Glomerular visceral epithelial cell (primary cell): Measurements from ENCODE around the gene HES4.

ENCODE experiments used
- DNase-seq: peaks from one replicate; pipeline ENCODE4 v3.0.0-alpha.2; 2016; ENCODE audit errors: extremely low spot score

Gene HES4, protein sequence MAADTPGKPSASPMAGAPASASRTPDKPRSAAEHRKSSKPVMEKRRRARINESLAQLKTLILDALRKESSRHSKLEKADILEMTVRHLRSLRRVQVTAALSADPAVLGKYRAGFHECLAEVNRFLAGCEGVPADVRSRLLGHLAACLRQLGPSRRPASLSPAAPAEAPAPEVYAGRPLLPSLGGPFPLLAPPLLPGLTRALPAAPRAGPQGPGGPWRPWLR

DNA sequence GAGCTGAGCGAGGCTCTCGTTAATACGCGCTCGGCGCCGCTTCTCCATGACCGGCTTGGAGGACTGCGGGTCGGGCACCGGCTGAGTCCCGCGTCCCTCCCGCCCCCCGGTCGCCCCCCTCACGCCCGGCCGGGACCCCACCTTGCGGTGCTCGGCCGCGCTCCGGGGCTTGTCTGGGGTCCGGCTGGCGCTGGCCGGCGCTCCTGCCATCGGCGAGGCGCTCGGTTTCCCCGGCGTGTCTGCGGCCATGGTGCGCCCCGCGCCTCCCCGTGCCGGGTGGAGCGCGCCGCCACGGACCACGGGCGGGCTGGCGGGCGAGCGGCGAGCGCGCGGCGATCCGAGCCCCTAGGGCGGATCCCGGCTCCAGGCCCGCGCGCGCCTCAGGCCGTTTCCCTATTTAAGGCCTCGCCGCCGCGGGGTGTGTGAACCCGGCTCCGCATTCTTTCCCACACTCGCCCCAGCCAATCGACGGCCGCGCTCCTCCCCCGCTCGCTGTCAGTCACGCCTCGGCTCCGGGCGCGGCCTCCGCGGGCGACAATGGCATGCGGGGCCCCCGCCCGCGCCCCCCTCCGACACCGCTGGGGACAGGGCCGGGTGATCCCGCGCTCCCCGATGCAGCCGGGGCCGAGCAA, at the start of gene HES4:
HES4 (minus strand) TSS at position 373 of the 632 bp plus-strand sequence; CDS start at position 249, 124 bp downstream.
- DNase-seq = peak; percentile 95

DNA sequence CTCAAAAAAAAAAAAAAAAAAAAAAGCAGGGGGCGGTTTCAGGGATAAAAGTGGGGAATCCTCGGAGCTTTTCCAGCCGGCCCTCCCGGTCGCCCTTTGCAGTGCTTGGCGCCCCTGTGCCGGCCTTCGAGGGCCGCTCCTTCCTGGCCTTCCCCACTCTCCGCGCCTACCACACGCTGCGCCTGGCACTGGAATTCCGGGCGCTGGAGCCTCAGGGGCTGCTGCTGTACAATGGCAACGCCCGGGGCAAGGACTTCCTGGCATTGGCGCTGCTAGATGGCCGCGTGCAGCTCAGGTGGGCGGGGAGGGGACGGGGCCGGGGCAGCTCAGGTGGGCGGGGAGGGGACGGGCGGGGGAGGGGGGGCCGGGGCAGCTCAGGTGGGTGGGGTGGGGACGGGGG, 48.9 kb upstream of the HES4 start:
- DNase-seq = no peak

DNA sequence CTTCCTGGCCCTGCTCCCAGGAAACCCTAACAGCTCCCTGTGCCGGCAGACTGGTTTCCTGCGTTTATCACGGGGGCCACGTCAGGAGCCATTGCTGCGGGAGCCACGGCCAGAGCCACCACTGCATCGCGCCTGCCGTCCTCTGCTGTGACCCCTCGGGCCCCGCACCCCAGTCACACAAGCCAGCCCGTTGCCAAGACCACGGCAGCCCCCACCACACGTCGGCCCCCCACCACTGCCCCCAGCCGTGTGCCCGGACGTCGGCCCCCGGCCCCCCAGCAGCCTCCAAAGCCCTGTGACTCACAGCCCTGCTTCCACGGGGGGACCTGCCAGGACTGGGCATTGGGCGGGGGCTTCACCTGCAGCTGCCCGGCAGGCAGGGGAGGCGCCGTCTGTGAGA, 48.1 kb upstream of the HES4 start:
- no peak for DNase-seq

DNA sequence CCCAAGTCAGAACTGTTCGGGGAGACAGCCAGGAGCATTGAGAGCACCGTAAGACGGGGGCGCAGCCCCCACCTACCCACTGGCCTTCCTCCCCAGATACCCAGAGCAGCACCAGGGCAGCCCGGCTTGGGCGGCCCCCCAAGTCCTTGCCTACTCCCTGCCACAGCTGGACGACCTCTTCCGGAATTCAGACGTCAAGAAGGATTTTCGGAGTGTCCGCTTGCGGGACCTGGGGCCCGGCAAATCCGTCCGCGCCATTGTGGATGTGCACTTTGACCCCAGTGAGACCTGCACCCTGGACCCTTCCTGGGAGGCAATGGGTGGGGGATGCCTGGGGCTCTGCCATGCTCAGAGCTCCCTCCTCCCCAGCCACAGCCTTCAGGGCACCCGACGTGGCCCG, 47.5 kb upstream of the HES4 start:
- no peak for DNase-seq

DNA sequence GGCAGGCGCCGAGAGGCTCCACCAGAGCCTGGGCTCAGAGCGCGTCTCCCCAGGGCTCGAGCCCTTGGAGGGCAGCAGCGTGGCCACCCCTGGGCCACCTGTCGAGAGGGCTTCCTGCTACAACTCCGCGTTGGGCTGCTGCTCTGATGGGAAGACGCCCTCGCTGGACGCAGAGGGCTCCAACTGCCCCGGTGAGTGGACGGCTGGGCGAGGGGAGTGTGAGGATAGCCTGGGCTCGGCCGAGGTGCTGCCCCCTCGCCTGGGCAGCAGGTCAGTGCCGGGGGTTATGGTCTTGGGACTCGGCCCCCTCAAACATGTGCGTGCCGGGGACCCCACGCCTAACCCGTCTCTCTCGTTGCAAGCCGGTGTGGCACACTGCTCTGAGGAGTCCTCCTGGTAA, 46.9 kb upstream of the HES4 start:
- no peak for DNase-seq

DNA sequence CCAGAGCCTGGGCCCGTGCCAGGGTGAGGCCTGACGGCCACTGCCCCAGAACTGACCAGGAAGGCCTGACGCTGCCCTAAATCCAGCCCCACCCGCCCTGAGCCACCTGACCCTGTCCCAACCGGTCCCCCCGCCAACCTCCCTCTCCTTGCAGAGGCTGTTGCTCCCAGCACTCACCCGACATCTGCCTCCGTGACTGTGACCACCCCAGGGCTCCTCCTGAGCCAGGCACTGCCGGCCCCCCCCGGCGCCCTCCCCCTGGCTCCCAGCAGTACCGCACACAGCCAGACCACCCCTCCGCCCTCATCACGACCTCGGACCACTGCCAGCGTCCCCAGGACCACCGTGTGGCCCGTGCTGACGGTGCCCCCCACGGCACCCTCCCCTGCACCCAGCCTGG, 46.3 kb upstream of the HES4 start:
- no peak for DNase-seq

DNA sequence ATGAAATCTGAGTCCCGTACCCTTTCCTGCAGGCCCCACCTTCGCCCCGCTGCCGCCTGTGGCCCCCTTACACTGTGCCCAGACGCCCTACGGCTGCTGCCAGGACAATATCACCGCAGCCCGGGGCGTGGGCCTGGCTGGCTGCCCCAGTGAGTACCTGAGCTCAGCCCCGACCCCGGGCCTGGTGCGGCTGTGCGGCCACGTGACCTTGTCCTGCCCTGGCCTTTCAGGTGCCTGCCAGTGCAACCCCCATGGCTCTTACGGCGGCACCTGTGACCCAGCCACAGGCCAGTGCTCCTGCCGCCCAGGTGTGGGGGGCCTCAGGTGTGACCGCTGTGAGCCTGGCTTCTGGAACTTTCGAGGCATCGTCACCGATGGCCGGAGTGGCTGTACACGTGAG, 45.2 kb upstream of the HES4 start:
- no peak for DNase-seq

DNA sequence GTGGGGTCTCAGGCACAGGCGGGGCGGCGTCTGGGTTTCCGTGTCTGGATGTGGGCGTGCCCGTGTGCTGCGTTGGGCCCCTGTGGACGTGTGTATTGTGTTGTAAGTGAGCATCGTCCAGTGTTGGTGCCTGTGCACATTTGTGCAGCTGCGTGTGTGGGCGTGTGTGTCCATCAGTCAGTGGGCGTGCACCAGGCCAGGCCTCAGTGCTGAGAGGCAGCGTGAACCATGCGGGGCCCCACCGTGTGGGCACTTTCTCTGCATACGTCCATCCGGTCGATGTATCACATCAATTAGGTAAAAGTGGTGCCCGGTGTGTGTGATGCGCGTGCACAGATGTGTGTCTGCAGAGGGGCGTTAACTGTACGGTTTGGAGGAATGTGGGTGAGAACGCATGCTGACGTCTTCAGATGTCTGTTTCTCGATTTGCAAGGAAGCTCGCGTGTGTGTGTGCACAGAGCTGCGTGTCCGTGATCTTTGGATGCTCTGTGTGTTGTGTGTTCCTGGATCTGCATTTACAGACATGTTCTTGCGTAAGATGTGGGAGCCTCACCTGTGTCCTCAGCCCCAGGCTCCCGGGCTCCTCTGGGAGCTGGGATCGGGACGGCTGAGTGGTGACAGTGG, 44.7 kb upstream of the HES4 start:
- DNase-seq = no peak

DNA sequence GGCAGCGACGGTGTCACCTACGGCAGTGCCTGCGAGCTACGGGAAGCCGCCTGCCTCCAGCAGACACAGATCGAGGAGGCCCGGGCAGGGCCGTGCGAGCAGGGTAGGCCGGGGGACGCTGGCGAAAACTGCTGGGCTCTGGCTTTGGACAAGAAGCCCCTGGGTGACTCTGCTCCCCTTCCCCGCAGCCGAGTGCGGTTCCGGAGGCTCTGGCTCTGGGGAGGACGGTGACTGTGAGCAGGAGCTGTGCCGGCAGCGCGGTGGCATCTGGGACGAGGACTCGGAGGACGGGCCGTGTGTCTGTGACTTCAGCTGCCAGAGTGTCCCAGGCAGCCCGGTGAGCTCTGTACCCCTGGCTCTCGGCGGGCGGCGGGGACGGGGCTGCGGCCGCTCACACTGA, 44.0 kb upstream of the HES4 start:
- DNase-seq = no peak

DNA sequence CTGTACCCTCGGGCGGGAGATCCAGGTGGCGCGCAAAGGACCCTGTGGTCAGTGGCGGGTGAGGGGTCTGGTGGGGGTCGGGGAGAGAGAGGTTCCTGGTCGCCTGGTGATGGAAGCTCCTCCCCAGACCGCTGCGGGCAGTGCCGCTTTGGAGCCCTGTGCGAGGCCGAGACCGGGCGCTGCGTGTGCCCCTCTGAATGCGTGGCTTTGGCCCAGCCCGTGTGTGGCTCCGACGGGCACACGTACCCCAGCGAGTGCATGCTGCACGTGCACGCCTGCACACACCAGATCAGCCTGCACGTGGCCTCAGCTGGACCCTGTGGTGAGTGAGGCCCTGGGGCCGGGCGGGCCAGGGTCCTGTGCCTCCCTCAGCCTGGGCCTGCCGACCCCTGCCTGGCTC, 43.5 kb upstream of the HES4 start:
- DNase-seq = no peak

DNA sequence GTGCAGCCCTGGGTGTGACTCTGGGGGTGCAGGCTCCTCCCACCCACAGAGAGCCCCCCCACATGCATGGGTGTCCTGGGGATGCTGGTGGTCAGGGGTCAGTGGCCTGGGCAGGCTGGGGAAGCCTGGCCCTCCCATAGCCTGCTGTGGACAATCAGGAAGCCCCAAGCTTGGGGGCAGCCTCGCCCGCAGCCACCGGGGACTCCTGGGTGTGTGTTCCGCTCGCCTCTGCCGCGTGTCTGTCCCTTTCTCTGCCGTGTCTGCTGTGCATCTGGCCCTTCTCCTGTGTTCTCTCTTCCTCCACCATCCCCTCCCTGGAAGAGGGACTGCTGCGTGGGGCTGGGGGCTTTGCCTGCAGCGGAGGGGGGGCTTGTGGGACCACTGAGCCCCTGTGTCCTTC, 42.9 kb upstream of the HES4 start:
- DNase-seq = no peak

DNA sequence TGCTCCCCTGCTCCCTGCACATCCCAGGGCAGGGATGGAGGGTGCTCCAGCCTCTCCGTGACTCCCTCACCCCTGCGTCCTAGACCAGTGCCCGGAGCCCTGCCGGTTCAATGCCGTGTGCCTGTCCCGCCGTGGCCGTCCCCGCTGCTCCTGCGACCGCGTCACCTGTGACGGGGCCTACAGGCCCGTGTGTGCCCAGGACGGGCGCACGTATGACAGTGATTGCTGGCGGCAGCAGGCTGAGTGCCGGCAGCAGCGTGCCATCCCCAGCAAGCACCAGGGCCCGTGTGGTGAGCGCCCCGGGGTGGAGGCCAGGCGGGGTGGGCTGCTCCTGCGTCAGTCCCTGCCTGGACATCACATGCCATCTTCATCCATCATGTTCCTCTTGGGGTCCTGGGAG, 42.0 kb upstream of the HES4 start:
- DNase-seq = no peak

DNA sequence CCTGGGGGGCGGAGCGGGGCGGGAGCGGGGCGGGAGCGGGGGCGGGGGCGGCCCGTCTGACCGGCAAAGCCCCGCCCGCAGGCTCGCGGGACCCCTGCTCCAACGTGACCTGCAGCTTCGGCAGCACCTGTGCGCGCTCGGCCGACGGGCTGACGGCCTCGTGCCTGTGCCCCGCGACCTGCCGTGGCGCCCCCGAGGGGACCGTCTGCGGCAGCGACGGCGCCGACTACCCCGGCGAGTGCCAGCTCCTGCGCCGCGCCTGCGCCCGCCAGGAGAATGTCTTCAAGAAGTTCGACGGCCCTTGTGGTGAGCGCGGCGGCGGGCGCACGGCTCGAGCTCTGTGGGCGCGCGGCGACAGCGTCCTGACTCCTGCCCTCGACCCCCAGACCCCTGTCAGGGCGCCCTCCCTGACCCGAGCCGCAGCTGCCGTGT, 41.2 kb upstream of the HES4 start:
- DNase-seq = no peak

DNA sequence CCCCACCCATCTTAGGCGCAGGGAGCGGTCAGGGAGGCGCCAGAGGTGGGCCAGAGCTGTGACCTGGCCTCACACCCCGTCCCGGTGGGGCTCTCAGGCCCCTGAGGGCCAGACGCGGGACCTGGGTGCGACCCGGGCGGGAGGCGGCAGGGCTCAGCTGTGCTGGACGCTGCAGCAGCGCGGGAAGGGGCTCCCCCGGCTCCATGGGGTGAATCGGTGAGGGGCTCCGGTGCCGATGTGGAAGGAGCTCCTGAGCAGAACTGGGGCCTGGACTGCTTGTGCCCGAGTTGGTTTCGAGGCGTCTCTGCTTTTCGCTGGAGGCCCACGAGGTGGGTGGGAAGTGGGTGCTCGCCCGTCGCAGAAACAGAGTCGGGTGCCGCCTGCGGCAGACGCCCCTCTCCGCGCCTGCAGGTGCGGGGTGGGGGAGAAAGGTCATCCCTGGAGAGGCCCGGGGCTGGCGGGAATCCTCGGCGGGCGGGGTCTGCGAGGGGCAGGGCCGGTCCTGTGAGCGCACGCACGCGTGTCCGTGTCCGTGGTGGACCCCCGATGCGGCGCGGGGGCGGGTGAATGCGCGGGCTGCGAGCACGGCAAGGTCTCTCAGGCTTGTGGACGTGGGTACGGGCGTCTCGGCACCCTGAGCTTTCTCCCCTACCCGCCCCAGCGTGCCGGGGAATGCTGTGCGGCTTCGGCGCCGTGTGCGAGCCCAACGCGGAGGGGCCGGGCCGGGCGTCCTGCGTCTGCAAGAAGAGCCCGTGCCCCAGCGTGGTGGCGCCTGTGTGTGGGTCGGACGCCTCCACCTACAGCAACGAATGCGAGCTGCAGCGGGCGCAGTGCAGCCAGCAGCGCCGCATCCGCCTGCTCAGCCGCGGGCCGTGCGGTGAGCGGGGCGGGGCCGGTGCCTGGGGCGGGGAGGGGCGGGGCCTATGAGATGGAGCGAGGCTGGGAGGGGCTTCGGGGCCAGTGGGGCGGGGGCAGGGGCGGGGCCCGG, 40.4 kb upstream of the HES4 start:
- peak; percentile 80 for DNase-seq

DNA sequence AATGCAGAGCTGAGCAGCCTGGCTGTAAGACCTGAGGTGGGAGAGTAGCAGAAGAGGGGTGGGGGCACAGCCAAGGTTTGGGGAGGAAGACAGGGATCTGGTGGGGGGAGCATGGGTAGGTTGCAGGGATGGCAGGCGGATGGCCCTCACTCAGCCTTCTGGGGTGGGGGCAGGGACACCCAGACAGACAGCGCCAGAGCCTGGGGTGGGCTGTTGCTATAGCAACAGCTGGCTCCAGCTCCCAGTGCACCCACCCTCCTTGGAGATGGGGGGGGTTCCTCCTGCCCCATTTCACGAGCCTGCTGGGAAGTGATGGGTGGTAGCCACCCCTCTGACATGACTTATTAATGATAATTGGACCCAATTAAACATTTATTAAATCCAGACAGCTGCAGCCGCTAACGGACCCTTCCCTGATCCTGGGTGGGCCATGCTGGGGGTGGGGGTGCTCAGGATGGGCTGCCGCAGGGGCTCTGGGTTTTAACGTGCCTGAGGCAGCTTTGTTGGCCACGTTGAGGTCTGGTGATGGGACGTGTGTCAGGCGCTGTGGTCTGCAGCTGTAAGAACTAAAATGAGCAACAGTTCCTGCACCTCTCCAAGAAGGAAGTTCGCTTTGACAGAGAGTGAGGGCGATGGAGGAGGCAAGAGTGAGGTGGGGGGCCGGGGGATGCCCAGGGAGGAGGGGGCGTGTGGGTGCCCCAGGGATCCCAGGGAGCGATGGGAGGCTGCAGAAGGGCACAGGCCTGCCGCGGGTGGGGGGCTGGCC, 39.4 kb upstream of the HES4 start:
- no peak for DNase-seq

DNA sequence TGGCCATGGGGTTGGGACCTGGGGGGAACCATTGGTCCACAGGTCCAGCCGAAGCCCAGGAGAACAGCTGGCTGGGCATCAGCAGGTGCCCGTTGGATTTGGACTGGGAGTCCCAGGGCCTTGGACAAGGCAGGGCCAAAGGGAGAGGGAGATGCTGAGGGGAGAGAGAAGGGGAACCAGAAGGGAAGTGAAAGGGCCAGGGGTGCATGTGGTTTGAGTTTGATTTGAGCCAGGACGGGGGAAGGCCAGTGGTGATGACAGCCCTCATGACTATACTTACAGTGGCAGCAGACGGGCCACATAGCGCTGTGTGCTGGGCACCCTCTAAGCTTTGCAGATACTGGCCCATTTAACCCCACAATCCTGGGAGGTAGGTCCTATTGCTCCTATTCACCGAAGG, 38.8 kb upstream of the HES4 start:
- no peak for DNase-seq

DNA sequence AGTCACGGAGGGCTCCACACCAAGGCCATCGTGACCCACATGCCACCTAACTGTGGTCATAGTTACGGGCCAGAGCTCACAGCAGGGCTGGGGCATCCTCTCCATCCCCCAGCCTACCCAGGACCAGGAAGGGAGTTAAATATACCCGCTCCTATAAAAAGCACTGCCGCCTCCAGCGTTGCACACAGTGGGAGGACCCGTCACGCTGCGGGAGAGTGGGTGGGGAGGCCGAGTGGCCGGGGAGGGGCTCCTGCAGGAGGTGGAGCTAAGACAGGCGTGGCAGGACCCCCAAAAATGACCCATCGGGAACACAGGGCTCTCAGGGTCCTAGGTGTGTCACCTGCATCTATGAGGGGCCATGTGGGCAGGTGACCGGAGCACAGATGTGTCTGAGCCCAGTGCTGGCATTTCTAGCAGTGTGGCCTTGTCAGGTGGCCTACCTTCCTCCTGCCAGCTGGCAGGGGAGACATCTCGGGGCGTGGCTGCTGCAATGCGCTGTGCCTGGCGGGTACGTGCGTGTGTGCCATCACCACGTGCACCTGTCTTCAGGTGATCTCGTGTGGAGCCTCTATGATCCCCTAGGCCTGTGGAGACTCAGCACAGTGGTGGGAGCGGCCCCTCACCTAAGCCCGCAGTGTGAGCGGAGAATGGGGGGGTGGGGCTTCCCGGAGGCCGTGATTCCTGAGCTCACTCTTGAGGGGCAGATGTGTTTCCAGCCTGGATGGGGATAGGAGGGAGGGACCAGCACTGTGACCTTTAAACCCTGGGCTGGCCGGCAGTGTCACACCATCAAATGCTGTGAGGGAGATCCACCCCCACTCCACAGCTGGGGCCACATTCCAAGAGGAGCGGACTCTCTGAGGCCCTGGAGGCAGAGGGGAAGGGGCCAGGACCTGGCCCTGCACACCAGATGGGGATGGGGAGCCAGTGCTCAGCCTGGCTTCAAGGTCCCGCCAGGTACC, 37.8 kb upstream of the HES4 start:
- no peak for DNase-seq

DNA sequence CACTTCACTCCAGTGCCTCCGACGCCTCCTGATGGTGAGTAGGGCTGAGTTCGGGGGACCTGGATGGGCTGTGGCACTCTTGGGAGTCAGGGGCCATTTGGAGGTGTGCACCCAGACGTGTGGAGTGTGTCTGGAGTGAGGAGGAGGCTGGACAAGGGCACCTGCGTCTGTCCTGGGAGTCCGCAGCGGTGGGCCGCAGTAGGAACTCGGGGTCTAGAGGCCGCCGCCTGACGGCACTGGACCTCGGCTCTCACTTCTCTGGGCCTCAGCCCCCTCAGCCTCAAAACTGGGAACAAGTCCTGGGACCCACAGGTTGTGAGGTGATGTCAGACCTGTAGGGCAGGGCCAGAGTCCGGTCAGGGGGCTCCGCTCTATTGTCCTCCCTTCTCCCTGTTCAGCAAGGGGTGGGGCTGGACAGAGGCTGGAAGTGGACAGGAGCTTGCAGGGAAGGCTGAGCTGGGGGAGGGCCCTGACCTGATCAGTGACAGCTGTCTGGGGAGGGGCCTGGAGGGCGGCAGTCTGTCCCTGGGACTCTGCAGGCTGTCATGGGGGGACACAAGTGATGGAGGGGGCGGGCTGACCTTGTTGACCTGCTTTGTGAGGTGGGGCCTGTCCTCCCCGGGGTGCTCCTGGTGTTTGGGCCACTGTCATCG, 35.5 kb upstream of the HES4 start:
- DNase-seq = no peak

DNA sequence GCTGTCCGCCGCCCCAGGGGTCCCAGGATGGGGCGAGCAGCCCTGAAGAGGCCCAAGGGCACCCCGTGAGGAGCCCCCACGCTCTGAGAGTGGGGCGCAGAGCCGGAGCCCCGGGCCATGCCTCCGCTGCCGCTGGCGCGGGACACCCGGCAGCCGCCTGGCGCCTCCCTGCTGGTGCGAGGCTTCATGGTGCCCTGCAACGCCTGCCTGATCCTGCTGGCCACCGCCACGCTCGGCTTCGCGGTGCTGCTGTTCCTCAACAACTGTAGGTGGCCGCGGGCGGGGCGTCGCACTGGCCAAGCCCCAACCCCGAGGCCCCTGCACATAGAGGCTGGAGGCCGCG, 34.5 kb upstream of the HES4 start:
- no peak for DNase-seq
